CD4-positive, alpha-beta T cell treated with Interleukin-15 for 1 hour (primary cell): ENCODE results near the gene EP400.
A peak's percentile ranks its signal among the peaks of the same experiment; 100 is the strongest.

Experiments
- DNase-seq: peaks from one replicate; pipeline ENCODE4 v3.0.0-alpha.2; 2020

Gene EP400

GRCh38 chr12:131913666-131914065 lies 36.1 kb upstream of the EP400 start:
- no peak for DNase-seq

DNA sequence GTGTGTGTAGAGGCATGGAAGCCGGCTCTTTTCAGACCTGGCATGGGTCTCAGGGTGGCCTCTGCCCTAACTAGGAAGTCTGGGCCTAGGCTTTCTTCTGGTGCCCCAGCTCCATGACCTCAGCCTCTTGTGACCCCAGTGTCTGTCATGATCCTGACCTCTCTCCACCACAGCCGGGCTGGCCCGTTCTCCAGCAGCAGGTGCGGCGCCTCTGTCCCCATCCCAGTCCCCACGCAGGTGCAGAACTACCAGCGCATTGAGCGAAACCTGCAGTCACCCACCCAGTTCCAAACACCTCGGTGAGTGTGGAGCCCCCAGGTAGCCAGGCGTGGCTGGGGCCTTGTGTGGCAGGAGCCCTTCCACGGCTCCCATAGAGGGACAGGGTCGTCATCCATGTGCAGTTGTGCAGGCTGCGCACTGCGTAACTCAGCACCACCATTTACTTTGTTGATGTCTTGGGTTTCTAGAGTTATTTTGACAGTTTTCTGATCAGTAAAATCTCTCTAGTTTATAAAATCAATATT lies 35.5 kb upstream of the EP400 start:
- no peak for DNase-seq

DNA sequence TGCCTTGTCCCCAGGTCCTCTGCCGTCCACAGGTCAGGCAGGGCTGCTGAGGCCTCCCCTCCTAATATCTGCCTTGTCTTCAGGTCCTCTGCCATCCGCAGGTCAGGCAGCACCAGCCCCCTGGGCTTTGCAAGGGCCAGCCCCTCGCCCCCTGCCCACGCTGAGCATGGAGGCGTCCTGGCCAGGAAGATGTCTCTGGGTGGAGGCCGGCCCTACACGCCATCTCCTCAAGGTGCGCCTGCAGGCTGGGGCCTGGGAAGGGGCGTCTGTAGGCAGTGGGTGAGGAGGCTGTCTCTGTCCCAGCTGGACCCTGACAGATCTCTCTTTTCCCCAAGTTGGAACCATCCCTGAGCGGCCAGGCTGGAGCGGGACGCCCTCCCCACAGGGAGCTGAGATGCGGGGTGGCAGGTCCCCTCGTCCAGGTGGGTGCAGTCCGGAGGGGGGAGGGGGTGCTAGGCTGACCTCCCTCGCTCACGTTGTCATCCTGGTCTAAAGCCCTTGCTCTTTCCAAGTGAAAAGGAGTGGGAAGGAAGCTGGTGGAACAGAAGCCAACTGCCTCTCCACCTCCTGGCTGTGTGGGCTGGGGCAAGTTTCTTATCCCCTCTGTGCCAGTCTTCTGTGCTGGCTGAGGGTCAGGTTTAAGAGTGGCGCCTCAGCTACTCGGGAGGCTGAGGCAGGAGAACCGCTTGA lies 34.6 kb upstream of the EP400 start:
- DNase-seq: no peak

DNA sequence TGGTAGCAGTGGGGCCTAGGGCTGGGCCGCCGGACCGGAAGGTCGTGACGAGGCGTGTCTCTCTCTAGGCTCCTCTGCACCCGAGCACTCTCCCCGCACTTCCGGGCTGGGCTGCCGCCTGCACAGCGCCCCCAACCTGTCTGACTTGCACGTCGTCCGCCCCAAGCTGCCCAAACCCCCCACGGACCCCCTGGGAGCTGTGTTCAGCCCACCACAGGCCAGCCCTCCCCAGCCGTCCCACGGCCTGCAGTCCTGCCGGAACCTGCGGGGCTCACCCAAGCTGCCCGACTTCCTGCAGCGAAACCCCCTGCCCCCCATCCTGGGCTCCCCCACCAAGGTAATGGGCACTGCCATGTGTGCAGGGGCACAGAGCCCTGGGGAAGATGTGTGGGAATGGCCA lies 33.9 kb upstream of the EP400 start:
- no peak for DNase-seq

DNA sequence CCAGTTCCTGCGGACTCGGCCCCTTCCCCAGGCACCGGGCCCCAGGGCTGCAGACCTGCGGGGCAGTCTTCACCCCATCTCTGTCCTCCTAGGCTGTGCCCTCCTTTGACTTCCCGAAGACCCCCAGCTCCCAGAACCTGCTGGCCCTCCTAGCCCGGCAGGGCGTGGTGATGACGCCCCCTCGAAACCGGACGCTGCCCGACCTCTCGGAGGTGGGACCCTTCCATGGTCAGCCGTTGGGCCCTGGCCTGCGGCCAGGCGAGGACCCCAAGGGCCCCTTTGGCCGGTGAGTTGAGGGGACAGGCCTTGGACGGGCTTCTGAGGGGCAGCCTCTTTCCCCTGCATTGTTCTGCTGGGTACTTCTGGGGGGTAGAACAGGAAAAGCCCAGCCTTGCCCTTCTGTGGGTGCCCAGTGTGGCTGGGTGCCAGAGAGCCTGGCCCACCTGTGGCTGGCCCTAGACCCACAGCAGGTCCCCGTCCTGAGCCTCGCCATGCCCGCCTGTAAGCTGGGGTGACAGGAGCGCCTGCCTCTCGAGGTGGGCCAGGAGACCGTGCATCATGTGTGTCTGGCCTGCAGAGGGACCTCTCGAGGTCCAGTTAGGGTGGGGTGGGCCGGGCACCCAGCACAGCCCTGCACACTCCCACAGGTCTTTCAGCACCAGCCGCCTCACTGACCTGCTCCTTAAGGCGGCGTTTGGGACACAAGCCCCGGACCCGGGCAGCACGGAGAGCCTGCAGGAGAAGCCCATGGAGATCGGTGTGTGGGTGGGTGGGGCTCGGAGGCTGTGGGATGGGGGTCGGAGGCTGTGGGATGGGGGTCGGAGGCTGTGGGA lies 33.2 kb upstream of the EP400 start:
- no peak for DNase-seq

DNA sequence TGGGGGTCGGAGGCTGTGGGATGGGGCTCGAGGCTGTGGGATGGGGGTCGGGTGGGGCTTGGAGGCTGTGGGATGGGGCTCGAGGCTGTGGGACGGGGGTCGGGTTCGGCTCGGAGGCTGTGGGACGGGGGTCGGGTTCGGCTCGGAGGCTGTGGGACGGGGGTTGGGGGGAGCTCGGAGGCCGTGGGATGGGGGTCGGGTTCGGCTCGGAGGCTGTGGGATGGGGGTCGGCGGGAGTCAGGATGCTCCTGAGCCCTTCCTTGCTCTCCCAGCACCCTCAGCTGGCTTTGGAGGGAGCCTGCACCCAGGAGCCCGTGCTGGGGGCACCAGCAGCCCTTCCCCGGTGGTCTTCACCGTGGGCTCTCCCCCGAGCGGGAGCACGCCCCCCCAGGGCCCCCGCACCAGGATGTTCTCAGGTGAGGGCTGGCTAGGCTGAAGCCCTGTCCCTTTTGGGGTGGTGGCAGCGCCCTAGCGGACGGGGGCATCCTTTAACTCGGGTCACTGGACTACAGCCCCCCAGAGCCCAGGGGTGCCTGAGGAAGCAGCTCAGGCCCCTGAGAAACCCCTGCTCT lies 32.5 kb upstream of the EP400 start:
- no peak for DNase-seq

GRCh38 chr12:131917711-131918306 lies 31.9 kb upstream of the EP400 start:
- DNase-seq: no peak

DNA sequence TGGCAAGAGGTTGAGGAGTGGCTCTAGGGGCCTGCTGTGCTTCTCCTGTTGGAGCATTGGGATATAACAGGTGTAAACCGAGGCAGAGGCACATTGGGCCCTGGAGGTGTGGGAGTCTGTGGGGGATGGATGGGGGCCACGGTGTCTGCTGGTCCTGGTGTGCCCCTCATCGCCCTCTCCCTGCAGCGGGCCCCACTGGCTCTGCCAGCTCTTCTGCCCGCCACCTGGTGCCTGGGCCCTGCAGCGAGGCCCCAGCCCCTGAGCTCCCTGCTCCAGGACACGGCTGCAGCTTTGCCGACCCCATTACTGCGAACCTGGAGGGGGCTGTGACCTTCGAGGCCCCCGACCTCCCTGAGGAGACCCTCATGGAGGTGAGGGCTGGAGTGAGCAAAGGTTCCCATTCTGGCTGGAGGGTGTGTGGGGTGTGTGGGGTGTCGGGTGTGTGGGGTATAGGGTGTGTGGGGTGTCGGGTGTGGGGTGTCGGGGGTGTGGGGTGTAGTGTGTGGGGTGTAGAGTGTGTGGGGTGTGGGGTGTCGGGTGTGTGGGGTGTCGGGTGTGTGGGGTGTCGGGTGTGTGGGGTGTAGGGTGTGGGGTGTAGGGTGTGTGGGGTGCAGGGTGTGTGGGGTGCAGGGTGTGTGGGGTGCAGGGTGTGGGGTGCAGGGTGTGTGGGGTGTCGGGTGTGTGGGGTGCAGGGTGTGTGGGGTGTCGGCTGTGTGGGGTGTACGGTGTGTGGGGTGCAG lies 31.3 kb upstream of the EP400 start:
- DNase-seq: no peak

GRCh38 chr12:131919051-131919347 lies 30.7 kb upstream of the EP400 start:
- no peak for DNase-seq

DNA sequence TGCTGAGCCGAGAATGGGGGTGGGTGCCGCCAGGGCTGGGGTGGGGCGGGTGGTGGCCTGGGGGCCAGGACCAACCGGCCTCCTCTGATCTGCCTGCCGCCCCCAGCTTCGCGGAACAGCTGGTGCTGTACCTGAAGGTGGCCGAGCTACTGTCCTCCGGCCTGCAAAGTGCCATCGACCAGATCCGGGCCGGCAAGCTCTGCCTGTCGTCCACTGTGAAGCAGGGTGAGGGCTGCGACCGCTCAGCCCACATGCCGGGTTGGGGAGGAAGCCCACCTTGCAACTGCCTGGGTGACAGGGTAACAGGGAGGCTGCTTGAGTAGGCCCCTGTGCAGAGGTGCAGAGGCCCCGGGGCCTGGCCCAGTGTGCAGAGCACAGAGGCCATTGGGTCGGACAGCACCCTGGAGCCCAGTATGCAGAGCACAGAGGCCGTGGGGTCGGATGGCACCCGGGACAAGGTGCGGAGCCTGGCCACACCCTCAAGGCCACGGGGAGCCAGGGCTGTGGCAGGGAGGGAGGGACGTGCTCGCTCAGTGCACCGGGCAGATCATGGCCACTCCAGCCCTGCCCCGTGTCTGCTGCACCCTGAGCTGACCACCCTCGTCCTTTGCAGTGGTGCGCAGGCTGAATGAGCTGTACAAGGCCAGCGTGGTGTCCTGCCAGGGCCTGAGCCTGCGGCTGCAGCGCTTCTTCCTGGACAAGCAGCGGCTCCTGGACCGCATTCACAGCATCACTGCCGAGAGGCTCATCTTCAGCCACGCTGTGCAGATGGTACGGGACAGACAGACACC lies 30.2 kb upstream of the EP400 start:
- DNase-seq: no peak

DNA sequence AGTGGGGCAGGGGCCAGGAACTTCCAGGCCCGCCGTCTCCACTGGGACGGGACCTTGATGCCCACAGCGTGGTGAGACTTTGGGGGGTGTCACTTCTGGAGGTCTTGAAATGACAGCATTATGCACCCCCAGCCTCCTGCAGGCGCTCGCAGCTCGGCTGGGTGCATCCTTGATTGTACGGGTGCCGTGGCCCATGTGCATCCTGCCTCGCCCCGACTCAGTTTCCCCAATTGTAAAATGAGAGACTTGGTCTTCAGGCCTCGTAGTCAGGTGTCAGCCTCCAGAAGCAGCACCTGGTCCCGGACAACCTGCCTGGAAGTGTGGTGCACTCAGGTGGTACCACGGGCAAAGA lies 29.6 kb upstream of the EP400 start:
- no peak for DNase-seq

DNA sequence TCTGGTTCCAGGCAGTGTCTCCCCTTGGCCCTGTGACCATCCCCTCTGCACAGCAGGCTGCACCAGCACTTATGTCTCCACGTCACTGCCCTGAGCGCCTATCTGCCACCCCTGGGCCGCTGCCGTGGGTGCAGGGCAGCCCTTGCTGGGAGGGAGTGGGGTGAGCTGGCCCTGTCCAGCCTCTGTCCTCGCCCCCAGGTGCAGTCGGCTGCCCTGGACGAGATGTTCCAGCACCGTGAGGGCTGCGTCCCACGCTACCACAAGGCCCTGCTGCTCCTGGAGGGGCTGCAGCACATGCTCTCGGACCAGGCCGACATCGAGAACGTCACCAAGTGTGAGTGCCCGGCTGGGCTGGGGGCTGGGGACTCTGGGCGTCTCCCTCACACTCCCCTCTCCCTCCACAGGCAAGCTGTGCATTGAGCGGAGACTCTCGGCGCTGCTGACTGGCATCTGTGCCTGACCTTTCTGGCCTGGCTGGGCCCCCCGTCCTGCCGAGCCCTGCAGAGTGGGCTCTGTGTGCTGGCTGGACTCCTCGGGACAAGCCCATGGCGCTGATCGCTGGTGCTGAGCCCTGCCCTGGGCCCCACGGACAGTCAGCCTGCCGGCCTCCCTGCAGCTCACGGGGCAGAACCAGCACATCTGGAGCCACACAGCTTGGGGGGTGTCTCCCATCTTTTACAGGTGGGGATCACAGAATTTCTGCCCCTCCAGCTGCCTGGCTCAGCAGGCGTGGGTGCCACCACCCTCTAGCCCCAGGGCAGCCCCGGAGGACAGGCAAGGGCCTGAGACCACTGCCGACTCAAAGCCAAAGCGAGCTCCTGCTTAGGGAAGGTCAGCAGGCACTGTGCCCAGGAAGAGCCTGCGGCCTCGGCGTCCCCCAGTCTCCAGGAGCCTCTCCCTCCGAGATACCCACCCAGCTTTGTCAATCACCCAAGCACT lies 28.6 kb upstream of the EP400 start:
- DNase-seq: no peak

DNA sequence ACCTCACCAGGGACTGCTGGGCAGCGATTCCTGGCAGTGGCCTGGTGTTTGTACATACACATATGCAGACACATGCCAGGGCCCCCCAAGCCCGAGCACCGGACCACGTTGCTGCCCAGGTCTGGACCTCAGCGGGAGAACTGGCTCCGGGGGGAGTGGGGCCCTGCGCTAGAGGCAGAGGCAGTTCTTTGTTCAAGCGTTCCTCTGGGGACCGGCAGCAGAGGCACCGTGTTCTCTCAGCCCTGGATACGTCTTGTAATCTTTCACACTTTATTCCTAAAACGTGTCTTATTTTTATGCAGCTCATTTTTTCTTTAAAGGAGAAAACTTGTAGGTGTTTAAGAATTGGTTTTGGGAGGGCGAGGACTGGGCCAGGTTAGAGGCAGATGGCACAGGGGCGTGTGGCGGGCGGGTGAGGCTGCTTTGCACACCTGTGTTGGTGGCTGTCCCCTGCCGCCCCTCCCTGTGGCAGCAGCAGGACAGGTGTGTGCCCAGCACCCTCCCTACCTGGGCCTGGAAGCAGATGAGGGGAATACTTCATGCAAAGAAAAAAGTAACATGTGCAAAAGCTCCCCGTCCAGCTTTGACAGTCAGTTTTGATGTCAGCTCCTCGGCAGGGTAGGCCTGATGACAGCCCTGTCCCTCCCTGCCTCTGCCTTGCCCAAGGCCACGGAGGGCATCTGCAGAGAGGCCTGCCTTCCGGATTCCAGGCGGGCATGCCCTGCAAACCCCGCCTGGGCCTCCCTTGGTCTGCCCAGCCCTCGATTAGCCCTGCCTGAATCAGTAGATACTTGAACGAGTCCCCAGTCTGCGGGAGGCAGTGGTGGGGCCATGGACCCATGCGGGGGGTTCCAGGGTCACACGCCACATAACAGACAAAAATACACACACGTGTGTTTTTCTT lies 27.6 kb upstream of the EP400 start:
- no peak for DNase-seq

DNA sequence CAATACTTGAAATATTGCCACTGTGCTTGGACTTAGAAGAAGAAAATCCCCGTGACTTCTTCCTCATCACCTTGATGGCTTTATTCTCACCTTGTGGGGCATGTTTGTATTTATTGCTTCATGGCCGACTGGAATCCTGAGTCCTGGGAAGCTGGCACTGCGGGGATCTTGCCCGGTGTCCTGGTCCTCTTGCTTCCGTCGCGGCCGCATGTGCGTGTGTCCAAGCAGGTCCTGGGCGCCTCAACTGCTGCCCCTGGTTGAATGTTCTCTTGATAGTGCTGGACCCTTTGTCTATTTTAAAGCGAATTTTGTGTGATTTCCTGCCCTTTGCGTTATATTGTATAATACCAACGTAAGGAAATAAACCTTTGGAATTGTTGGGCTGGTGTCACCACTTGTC lies 27.0 kb upstream of the EP400 start:
- no peak for DNase-seq

- DNase-seq: peak; percentile 70
Observed at GRCh38 chr12:131923260-131923659, 26.5 kb upstream of the EP400 start.

DNA sequence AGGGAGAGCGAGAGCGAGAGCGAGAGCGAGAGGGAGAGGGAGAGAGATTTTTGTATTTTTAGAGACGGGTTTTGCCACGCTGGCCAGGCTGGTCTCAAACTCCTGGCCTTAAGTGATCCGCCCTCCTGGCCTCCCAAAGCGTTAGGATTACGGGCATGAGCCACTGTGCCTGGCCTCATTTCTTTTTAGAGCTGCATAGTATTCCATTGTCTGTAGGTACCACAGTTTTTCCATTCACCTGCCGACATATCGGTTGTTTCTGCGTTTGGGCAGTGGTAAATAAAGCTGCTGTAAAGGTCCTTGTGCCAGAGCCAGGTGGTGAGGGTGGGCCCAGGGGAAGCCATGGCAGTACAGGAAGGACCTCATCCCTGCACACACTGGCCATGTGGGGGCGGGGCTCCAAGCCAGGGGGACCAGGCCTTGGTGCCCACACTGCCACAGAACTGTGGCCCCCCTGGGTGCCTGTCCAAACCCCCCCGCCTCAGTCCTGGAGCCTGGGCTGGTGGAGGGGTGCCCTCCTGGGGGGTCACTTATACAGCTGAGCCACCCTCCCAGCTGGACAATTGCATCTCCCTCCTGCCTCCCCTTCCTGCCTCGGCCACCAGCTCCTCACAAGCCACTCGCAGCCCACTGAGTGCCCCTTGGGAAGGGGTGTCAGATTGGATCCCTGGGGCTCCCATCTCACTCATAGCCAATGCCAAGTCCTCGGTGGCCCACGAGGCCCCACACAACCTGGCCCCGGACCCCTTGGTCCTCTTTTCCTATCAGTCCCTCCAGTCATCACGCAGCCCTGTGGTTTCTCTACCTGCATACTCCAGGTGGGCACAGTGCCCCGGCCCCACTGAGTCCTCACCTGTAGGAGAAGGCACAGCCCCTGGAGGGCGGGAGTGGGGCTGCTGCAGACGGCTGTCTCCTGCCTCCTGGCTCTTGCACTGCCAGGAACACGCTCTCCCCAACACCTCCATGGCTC lies 22.3 kb upstream of the EP400 start:
- no peak for DNase-seq

DNA sequence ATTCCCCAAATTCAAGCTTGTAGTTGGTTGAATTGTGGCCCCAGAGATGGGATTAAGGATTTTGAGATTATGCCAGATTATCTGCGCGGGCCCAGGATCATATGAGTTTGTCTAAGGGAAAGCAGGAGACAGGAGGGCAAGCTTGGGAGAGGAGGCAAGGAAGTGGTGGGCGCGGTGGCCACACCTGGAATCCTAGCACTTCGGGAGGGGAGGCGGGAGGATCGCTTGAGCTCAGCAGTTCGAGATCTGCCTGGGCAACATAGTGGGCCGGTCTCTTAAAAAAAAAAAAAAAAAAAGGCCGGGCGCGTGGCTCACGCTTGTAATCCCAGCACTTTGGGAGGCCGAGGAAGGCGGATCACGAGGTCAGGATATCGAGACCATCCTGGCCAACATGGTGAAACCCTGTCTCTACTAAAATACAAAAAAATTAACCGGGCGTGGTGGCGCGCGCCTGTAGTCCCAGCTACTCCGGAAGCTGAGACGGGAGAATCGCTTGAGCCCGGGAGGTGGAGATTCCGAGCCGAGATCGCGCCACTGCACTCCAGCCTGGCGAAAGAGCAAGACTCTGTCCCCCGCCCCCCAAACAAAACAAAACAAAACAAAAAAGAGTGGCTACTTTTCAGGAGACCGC lies 21.5 kb upstream of the EP400 start:
- no peak for DNase-seq
